NCI-H774 (cell line): ENCODE results near the gene NPFF.

Experiments
- DNase-seq: peaks from one replicate; lab custom pipeline; 2025; lab: John Stamatoyannopoulos, UW

The NPFF gene

GRCh38 chr12:53513712-53514410 is 6.6 kb upstream of the NPFF start:
- DNase-seq = no peak

- DNase-seq = no peak
Observed at GRCh38 chr12:53510181-53510812, 3.0 kb upstream of the NPFF start.

- DNase-seq = peak; percentile 80
Observed at GRCh38 chr12:53508534-53509170, 1.4 kb upstream of the NPFF start.

GRCh38 chr12:53507603-53507885 is 260 bp upstream of the NPFF start:
- DNase-seq = no peak

- DNase-seq = no peak
Observed at GRCh38 chr12:53506450-53506785, 866 bp downstream of the NPFF start.

GRCh38 chr12:53505555-53506449 is 1.5 kb downstream of the NPFF start:
- DNase-seq = no peak

- DNase-seq = no peak
Observed at GRCh38 chr12:53505086-53505485, 2.2 kb downstream of the NPFF start.

- DNase-seq = no peak
Observed at GRCh38 chr12:53504004-53504920, 3.0 kb downstream of the NPFF start.

- DNase-seq = no peak
Observed at GRCh38 chr12:53502983-53503728, 4.1 kb downstream of the NPFF start.

- DNase-seq = no peak
Observed at GRCh38 chr12:53502331-53502730, 5.0 kb downstream of the NPFF start.

- no peak for DNase-seq
Observed at GRCh38 chr12:53501615-53502181, 5.6 kb downstream of the NPFF start.

GRCh38 chr12:53500776-53501614 is 6.3 kb downstream of the NPFF start, which contains the start of gene TARBP2:
Gene TARBP2, plus strand, starts transcription at chr12:53501283. Its CDS starts 126 bp downstream, at chr12:53501409.
- peak; percentile 99 for DNase-seq

- no peak for DNase-seq
Observed at GRCh38 chr12:53500142-53500775, 7.0 kb downstream of the NPFF start.

GRCh38 chr12:53499266-53500141 is 7.8 kb downstream of the NPFF start, which contains the start of gene MAP3K12:
Gene MAP3K12, minus strand, starts transcription at chr12:53499458. Its CDS starts 12,067 bp downstream, at chr12:53487391.
- DNase-seq = peak; percentile 29

- no peak for DNase-seq
Observed at GRCh38 chr12:53498235-53498630, 9.1 kb downstream of the NPFF start.

- DNase-seq = no peak
Observed at GRCh38 chr12:53497461-53497860, 9.8 kb downstream of the NPFF start.

- no peak for DNase-seq
Observed at GRCh38 chr12:53496752-53497032, 10.6 kb downstream of the NPFF start.
